DND-41 (cell line): Measurements from ENCODE around the gene TOP3B.

ENCODE experiments used
- ATAC-seq: fragments of 200-7000 bp; cut with Tn5 transposase; 3 replicates; pipeline ENCODE4 v1.9.1; 2021; ENCODE audit warnings: low read depth; ENCODE audit not compliant: insufficient read depth
- DNase-seq: peaks from one replicate; pipeline ENCODE4 v3.0.0-alpha.2; 2020
- H2AFZ ChIP-seq: 2 replicates; pipeline ENCODE4 v1.6.0; 2012; ENCODE audit warnings: low read depth, low read length
- H3K27ac ChIP-seq: 2 replicates; pipeline ENCODE4 v1.5.1; 2012; ENCODE audit warnings: low read length, inconsistent platforms
- H3K27me3 ChIP-seq: fragments of 200-600 bp; sonication (generic); 2 replicates; pipeline ENCODE4 v1.6.0; 2012; ENCODE audit warnings: low read length, mild to moderate bottlenecking, inconsistent platforms; ENCODE audit not compliant: insufficient read depth, poor library complexity
- H3K36me3 ChIP-seq: 2 replicates; pipeline ENCODE4 v1.5.1; 2012; ENCODE audit warnings: low read length, inconsistent platforms; ENCODE audit not compliant: insufficient read depth
- H3K4me1 ChIP-seq: 2 replicates; pipeline ENCODE4 v1.5.1; 2012; ENCODE audit warnings: mild to moderate bottlenecking, low read length; ENCODE audit not compliant: insufficient read depth
- H3K4me2 ChIP-seq: 2 replicates; pipeline ENCODE4 v1.6.0; 2012; ENCODE audit warnings: mild to moderate bottlenecking, moderate library complexity, low read length, inconsistent platforms; ENCODE audit not compliant: insufficient read depth
- H3K4me3 ChIP-seq, 2 experiments: fragments of 200-600 bp in 1 of 2; shearing (Covaris generic) in 1 of 2; 2 replicates each; pipeline ENCODE4 v1.5.1; 2012 to 2016; ENCODE audit warnings: inconsistent platforms in 2 of 2, low read length in 2 of 2, mild to moderate bottlenecking in 2 of 2, low read depth in 1 of 2, moderate library complexity in 1 of 2
- H3K79me2 ChIP-seq: 2 replicates; pipeline ENCODE4 v1.6.0; 2012; ENCODE audit warnings: low read length, inconsistent platforms; ENCODE audit not compliant: insufficient read depth
- H3K9ac ChIP-seq: 2 replicates; pipeline ENCODE4 v1.6.0; 2012; ENCODE audit warnings: low read depth, mild to moderate bottlenecking, inconsistent platforms, low read length, moderate library complexity
- H3K9me3 ChIP-seq: 2 replicates; pipeline ENCODE4 v1.5.1; 2012; ENCODE audit warnings: low read length, moderate library complexity, mild to moderate bottlenecking, inconsistent platforms; ENCODE audit not compliant: insufficient read depth, severe bottlenecking
- H4K20me1 ChIP-seq: 2 replicates; pipeline ENCODE4 v1.6.0; 2012; ENCODE audit warnings: low read length; ENCODE audit not compliant: insufficient read depth
- CTCF ChIP-seq: IDR thresholded peaks from 2 replicates; pipeline ENCODE4 v1.5.1; 2012; ENCODE audit warnings: borderline replicate concordance, low read length, moderate library complexity, mild to moderate bottlenecking; ENCODE audit not compliant: poor library complexity, severe bottlenecking; ENCODE audit errors: extremely low read depth
- EZH2 ChIP-seq: IDR thresholded peaks from 3 replicates; pipeline ENCODE4 v1.6.1; 2012; ENCODE audit warnings: borderline replicate concordance, low read depth, mild to moderate bottlenecking, moderate library complexity, low read length, inconsistent platforms; ENCODE audit not compliant: severe bottlenecking

Gene TOP3B

DNA sequence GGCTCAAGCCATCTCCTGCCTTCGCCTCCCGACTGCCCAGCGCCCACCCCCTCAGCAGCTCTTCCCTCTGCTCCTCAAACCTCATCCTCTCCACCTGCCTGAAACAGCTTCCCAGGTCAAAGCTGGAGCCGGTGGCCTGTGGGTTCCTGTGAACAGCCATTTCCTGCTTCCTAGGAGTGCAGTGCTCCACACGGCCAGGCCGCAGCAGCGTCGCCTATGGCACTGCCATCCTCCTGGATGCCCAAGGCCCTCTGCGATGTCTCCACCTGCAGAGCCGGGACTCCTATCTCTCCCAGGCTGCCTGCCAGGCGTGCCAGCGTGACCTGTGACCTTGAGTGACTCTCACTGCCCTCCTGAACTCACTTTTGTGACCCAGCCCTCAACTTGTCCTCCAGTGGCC lies 54.5 kb downstream of the TOP3B start:
- Histone ChIP-seq H3K9me3 (no peaks in the 10 kb centered on the region), H3K4me1 (no peaks in the 10 kb centered on the region), H3K9ac (no peak overlapping the region), H3K27ac (no peak overlapping the region), H3K4me3 (no peak overlapping the region), H3K79me2 (no peaks in the 10 kb centered on the region), H3K27me3 (no peaks in the 10 kb centered on the region), H3K4me2 (no peak overlapping the region), H2AFZ (no peak overlapping the region), H4K20me1 (no peaks in the 10 kb centered on the region), H3K36me3 (peaks cover 32% of the 10 kb centered on the region)
- TF ChIP-seq CTCF (no peak), EZH2 (no peak)
- ATAC-seq = no peak
- no peak for DNase-seq

DNA sequence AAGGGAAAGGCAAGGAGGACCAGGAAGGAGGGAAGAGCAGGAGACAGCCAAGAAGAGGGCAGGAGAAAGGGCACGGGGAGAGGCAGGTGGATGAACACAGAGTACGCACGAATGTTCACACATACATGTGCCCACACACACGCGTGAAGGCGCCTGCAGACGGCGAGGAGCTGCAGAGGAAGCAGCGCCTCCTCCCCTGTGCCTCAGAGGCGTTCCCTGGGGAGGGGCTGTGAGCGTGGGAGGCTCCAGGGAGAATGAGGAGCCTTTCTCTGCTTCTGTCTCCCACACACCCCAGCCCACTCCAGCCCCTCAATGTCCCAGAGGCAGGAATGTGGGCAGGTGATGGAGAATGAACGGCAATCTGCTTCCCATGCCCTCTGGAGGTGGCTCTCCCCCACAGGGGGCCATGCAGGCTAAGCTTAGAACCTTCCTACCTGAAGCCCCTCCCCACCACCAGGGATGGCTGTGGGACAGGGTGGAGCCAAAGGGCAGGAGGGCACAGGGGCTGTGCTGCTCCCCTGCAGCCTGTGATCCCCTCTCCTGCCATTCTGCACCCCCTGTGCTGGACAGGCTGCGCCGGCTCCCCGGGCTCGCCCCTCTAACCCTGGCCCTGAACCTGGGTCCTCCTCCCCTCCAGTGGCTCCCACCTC lies 55.3 kb downstream of the TOP3B start:
- Histone ChIP-seq H4K20me1 (no peaks in the 10 kb centered on the region), H3K79me2 (no peaks in the 10 kb centered on the region), H3K4me3 (no peak overlapping the region), H3K36me3 (peaks cover 25% of the 10 kb centered on the region), H3K27me3 (no peaks in the 10 kb centered on the region), H3K4me1 (no peaks in the 10 kb centered on the region), H3K4me2 (no peak overlapping the region), H2AFZ (no peak overlapping the region), H3K27ac (no peak overlapping the region), H3K9ac (no peak overlapping the region), H3K9me3 (no peaks in the 10 kb centered on the region)
- DNase-seq (no peak), ATAC-seq (peak; percentile 33; the same call in 1 of the 3 replicates)
- TF ChIP-seq CTCF (no peak), EZH2 (no peak)

GRCh38 chr22:21926728-21927127 lies 55.9 kb downstream of the TOP3B start:
- H3K79me2 ChIP-seq = no peaks in the 10 kb centered on the region
- H3K27ac ChIP-seq = no peak overlapping the region

More at GRCh38 chr22:21926728-21927127, 55.9 kb downstream of the TOP3B start:
- Histone ChIP-seq H3K9ac (no peak overlapping the region), H3K4me2 (no peak overlapping the region), H3K27me3 (no peaks in the 10 kb centered on the region), H3K36me3 (peaks cover 21% of the 10 kb centered on the region), H2AFZ (no peak overlapping the region), H3K4me3 (no peak overlapping the region), H3K9me3 (no peaks in the 10 kb centered on the region), H4K20me1 (no peaks in the 10 kb centered on the region), H3K4me1 (no peaks in the 10 kb centered on the region)
- no peak for ATAC-seq
- TF ChIP-seq CTCF (no peak), EZH2 (no peak)
- no peak for DNase-seq
